ENCODE results near the gene SLC8A1.

Gene SLC8A1

DNA sequence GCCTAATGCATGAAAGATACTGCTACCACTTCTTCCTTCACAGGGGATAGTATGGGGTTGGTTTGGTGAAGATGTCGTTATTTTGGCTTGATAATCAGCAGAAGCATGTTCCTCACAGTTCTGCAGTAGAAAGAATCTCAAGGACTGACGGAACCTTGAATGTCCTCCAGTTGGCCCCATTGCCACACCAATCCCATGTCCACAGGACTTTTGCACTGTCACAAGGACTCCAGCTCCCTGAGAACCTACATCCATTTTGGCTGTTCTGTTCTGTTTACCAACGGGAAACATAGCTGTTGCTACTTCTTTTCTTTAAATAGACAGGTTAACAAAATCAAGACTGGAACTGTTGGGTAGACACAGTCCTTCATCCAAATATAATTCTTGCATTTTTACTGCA is 270.0 kb downstream of the SLC8A1 start:
- TF ChIP-seq ZC3H10 (CRISPR knock-in tag; IDR thresholded peaks at IDR 0.05) (no peak), BACH2 (CRISPR knock-in tag; IDR thresholded peaks at IDR 0.05; ENCODE audit: borderline replicate concordance) (no peak)
- ATAC-seq: no peak

DNA sequence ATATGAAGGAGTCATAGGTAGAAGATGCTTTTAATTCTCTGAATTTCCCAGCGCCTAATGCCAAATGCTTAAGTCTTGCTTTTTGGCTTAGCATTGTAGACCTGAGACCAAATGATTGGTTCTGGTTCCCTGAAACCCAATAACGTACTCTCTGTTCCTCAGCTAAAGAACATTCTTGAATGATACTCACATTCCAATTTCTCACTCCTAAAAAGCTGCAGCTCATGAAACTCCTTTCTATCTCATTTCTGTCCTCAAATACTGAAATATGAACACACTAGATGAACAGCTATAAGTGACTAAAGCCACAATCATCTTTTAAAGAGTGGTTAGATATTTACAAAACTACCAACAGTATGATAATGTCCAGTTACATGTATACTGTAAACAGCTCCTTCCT is 272.1 kb downstream of the SLC8A1 start:
- no peak for ATAC-seq
- TF ChIP-seq TCF4 (CRISPR knock-in tag; IDR thresholded peaks at IDR 0.05; ENCODE audit: borderline replicate concordance) (no peak), ESRRG (CRISPR knock-in tag; IDR thresholded peaks at IDR 0.05) (no peak), ZFP3 (CRISPR knock-in tag; IDR thresholded peaks at IDR 0.05) (no peak), BACH2 (CRISPR knock-in tag; IDR thresholded peaks at IDR 0.05; ENCODE audit: borderline replicate concordance) (no peak)

DNA sequence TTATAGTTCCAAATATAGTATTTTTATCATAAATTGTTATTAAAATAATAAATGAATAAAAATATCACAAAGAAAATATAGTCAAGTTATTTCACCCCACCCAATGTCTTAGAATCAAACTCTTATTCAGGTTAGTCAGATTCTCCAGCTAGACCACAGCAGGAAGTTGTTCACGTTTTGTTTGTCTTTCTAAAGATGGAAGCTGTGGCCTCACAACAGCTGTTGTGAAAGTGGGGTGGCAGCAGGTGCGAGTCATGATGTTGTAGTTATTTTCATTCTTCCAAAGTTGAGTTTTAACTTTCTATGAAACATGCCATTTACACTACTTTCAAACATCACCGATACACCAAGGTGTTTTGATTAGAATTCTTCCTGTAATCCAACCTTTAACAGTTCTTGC is 272.9 kb downstream of the SLC8A1 start:
- ATAC-seq: no peak
- TF ChIP-seq ZFP30 (CRISPR knock-in tag; IDR thresholded peaks at IDR 0.05) (no peak), OSR1 (CRISPR knock-in tag; IDR thresholded peaks at IDR 0.05) (no peak), ISL1 (CRISPR knock-in tag; IDR thresholded peaks at IDR 0.05) (no peak), PPARA (CRISPR knock-in tag; IDR thresholded peaks at IDR 0.05; ENCODE audit: borderline replicate concordance) (no peak), ARNTL (CRISPR knock-in tag; IDR thresholded peaks at IDR 0.05; ENCODE audit: borderline replicate concordance, low read depth) (no peak), ZNF8 (CRISPR knock-in tag; IDR thresholded peaks at IDR 0.05) (no peak), TOX (CRISPR knock-in tag; IDR thresholded peaks at IDR 0.05; ENCODE audit: borderline replicate concordance) (no peak), ZFP3 (CRISPR knock-in tag; IDR thresholded peaks at IDR 0.05) (no peak), RARB (CRISPR knock-in tag; IDR thresholded peaks at IDR 0.05) (no peak), ZC3H10 (CRISPR knock-in tag; IDR thresholded peaks at IDR 0.05) (no peak)
- TF ChIP-seq, protein P1, sequence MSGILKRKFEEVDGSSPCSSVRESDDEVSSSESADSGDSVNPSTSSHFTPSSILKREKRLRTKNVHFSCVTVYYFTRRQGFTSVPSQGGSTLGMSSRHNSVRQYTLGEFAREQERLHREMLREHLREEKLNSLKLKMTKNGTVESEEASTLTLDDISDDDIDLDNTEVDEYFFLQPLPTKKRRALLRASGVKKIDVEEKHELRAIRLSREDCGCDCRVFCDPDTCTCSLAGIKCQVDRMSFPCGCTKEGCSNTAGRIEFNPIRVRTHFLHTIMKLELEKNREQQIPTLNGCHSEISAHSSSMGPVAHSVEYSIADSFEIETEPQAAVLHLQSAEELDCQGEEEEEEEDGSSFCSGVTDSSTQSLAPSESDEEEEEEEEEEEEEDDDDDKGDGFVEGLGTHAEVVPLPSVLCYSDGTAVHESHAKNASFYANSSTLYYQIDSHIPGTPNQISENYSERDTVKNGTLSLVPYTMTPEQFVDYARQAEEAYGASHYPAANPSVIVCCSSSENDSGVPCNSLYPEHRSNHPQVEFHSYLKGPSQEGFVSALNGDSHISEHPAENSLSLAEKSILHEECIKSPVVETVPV (CRISPR knock-in tag; IDR thresholded peaks at IDR 0.05): no peak
- TF ChIP-seq, protein P2, sequence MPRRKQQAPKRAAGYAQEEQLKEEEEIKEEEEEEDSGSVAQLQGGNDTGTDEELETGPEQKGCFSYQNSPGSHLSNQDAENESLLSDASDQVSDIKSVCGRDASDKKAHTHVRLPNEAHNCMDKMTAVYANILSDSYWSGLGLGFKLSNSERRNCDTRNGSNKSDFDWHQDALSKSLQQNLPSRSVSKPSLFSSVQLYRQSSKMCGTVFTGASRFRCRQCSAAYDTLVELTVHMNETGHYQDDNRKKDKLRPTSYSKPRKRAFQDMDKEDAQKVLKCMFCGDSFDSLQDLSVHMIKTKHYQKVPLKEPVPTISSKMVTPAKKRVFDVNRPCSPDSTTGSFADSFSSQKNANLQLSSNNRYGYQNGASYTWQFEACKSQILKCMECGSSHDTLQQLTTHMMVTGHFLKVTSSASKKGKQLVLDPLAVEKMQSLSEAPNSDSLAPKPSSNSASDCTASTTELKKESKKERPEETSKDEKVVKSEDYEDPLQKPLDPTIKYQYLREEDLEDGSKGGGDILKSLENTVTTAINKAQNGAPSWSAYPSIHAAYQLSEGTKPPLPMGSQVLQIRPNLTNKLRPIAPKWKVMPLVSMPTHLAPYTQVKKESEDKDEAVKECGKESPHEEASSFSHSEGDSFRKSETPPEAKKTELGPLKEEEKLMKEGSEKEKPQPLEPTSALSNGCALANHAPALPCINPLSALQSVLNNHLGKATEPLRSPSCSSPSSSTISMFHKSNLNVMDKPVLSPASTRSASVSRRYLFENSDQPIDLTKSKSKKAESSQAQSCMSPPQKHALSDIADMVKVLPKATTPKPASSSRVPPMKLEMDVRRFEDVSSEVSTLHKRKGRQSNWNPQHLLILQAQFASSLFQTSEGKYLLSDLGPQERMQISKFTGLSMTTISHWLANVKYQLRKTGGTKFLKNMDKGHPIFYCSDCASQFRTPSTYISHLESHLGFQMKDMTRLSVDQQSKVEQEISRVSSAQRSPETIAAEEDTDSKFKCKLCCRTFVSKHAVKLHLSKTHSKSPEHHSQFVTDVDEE (CRISPR knock-in tag; IDR thresholded peaks at IDR 0.05): no peak

DNA sequence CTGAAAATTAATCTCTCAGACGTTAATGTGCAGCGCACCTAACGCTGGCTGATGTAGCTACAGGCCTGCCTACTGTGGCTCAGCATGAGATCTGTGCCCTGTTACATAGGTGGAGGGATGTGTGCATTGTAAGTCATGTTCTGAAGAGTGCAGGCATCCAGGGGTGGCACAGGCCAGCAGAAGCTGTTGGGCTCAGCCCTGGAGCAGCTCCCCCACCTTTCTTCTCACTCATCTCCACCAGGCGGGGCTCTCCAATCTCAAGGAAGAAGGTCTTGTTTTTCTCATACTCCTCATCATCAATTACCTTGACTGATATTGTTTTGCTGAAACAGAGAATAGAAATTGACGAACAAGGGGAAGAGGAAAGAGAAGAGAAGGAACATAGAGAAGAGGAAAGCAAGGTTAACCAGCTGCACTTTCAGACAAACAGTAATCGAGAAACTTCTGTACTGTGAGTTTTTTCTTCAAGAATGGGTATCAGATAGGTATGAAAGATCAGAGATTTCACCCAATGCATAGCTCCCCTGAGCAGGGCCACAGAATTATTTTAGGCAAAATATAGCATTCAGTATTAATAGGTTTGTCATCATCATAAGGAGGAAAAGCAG is 273.6 kb downstream of the SLC8A1 start:
- no peak for ATAC-seq
- TF ChIP-seq ZFP3 (CRISPR knock-in tag; IDR thresholded peaks at IDR 0.05): no peak
- TF ChIP-seq, protein P3, sequence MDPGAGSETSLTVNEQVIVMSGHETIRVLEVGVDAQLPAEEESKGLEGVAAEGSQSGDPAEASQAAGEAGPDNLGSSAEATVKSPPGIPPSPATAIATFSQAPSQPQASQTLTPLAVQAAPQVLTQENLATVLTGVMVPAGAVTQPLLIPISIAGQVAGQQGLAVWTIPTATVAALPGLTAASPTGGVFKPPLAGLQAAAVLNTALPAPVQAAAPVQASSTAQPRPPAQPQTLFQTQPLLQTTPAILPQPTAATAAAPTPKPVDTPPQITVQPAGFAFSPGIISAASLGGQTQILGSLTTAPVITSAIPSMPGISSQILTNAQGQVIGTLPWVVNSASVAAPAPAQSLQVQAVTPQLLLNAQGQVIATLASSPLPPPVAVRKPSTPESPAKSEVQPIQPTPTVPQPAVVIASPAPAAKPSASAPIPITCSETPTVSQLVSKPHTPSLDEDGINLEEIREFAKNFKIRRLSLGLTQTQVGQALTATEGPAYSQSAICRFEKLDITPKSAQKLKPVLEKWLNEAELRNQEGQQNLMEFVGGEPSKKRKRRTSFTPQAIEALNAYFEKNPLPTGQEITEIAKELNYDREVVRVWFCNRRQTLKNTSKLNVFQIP (CRISPR knock-in tag; IDR thresholded peaks at IDR 0.05; ENCODE audit: borderline replicate concordance, low read depth): no peak
- TF ChIP-seq, protein P4, sequence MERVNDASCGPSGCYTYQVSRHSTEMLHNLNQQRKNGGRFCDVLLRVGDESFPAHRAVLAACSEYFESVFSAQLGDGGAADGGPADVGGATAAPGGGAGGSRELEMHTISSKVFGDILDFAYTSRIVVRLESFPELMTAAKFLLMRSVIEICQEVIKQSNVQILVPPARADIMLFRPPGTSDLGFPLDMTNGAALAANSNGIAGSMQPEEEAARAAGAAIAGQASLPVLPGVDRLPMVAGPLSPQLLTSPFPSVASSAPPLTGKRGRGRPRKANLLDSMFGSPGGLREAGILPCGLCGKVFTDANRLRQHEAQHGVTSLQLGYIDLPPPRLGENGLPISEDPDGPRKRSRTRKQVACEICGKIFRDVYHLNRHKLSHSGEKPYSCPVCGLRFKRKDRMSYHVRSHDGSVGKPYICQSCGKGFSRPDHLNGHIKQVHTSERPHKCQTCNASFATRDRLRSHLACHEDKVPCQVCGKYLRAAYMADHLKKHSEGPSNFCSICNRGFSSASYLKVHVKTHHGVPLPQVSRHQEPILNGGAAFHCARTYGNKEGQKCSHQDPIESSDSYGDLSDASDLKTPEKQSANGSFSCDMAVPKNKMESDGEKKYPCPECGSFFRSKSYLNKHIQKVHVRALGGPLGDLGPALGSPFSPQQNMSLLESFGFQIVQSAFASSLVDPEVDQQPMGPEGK (CRISPR knock-in tag; IDR thresholded peaks at IDR 0.05; ENCODE audit: borderline replicate concordance): no peak
- TF ChIP-seq BACH2 (CRISPR knock-in tag; IDR thresholded peaks at IDR 0.05; ENCODE audit: borderline replicate concordance): no peak
- TF ChIP-seq CSDC2 (CRISPR knock-in tag; IDR thresholded peaks at IDR 0.05): no peak
- no peak for TF ChIP-seq ZNF565 (CRISPR knock-in tag; conservative IDR thresholded peaks at IDR 0.05; ENCODE audit: low read depth)
- TF ChIP-seq ARNTL (CRISPR knock-in tag; IDR thresholded peaks at IDR 0.05; ENCODE audit: borderline replicate concordance, low read depth): no peak
- no peak for TF ChIP-seq TOX (CRISPR knock-in tag; IDR thresholded peaks at IDR 0.05; ENCODE audit: borderline replicate concordance)
- TF ChIP-seq SNAI2 (CRISPR knock-in tag; IDR thresholded peaks at IDR 0.05): no peak
- TF ChIP-seq, protein P5, sequence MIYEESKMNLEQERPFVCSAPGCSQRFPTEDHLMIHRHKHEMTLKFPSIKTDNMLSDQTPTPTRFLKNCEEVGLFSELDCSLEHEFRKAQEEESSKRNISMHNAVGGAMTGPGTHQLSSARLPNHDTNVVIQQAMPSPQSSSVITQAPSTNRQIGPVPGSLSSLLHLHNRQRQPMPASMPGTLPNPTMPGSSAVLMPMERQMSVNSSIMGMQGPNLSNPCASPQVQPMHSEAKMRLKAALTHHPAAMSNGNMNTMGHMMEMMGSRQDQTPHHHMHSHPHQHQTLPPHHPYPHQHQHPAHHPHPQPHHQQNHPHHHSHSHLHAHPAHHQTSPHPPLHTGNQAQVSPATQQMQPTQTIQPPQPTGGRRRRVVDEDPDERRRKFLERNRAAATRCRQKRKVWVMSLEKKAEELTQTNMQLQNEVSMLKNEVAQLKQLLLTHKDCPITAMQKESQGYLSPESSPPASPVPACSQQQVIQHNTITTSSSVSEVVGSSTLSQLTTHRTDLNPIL (CRISPR knock-in tag; IDR thresholded peaks at IDR 0.05; ENCODE audit: low read depth): no peak
- TF ChIP-seq GLIS3 (CRISPR knock-in tag; IDR thresholded peaks at IDR 0.05): no peak
- TF ChIP-seq TCF4 (CRISPR knock-in tag; IDR thresholded peaks at IDR 0.05; ENCODE audit: borderline replicate concordance): no peak
- no peak for TF ChIP-seq ESRRG (CRISPR knock-in tag; IDR thresholded peaks at IDR 0.05)
- TF ChIP-seq, protein P1 (CRISPR knock-in tag; IDR thresholded peaks at IDR 0.05): no peak
- TF ChIP-seq PPARA (CRISPR knock-in tag; IDR thresholded peaks at IDR 0.05; ENCODE audit: borderline replicate concordance): no peak
- TF ChIP-seq, protein P2 (CRISPR knock-in tag; IDR thresholded peaks at IDR 0.05): no peak

Data from SK-N-SH treated with all-trans-retinoic acid at 6 μM for 48 hours (cell line).